ENCODE measurements around the gene PTPRZ1. TPM values are rescaled to one million over a fixed set of nuclear protein-coding genes. Genes with fewer than 3 reads are reported as not detected.

Gene PTPRZ1
- polyA plus RNA-seq, 3 donors, result not detected

DNA sequence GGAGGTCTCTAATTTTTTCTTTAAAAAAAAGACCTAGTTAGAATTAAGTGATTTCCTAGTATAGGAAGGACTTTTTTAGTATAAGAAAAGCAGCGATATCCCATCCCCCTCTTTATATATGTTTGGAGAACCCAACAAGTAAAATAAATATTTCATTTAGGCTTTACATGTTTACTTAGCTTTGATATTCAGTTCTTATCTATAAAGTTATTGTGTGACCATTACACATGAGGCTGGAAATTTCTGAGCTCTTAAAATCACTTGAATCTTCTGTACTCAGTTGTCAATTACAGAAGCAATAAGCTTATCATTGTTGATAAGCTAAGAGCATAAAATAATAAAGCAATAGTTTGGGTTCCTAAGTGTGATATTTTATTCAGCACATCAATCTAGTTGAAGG is 181.4 kb downstream of the PTPRZ1 start:
- H3K27ac ChIP-seq (ENCODE audit: low read depth in 1 of 2, low read length in 2 of 2), result no peak overlapping the region
- intact Hi-C loops (cut with micrococcal nuclease), result no loop called here
- H3K27me3 ChIP-seq (ENCODE audit: control insufficient read depth in 2 of 2, insufficient read depth in 2 of 2, low read length in 2 of 2), result no peaks in the 10 kb centered on the region
- Mint-ChIP-seq H3K27me3 (ENCODE audit: low read depth in 3 of 3) (no peaks in the 10 kb centered on the region), H3K27ac (no peak overlapping the region), H3K4me1 (no peaks in the 10 kb centered on the region), H3K9me3 (peaks cover 0 to 2% (median 0%) of the 10 kb centered on the region in 7 donors), H3K4me3 (no peak overlapping the region), H3K36me3 (no peaks in the 10 kb centered on the region)
- H3K9ac ChIP-seq (ENCODE audit: insufficient read depth, low read length, poor library complexity, severe bottlenecking), result no peak overlapping the region
- WGBS (ENCODE audit: insufficient coverage), result no CpG with 5 or more reads among the region's 1 CpG
- DNase-seq, result no peak
- no peak overlapping the region for H3K4me2 ChIP-seq (replicated peaks; ENCODE audit: extremely low read depth, low read length, poor library complexity, severe bottlenecking)
- no peaks in the 10 kb centered on the region for H3K79me2 ChIP-seq (ENCODE audit: insufficient read depth, low read length)
- no peaks in the 10 kb centered on the region for H3K4me1 ChIP-seq (ENCODE audit: control insufficient read depth in 1 of 2, insufficient read depth in 2 of 2, low read length in 2 of 2)
- TF ChIP-seq, protein P1, sequence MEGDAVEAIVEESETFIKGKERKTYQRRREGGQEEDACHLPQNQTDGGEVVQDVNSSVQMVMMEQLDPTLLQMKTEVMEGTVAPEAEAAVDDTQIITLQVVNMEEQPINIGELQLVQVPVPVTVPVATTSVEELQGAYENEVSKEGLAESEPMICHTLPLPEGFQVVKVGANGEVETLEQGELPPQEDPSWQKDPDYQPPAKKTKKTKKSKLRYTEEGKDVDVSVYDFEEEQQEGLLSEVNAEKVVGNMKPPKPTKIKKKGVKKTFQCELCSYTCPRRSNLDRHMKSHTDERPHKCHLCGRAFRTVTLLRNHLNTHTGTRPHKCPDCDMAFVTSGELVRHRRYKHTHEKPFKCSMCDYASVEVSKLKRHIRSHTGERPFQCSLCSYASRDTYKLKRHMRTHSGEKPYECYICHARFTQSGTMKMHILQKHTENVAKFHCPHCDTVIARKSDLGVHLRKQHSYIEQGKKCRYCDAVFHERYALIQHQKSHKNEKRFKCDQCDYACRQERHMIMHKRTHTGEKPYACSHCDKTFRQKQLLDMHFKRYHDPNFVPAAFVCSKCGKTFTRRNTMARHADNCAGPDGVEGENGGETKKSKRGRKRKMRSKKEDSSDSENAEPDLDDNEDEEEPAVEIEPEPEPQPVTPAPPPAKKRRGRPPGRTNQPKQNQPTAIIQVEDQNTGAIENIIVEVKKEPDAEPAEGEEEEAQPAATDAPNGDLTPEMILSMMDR (IDR thresholded peaks at IDR 0.05), result no peak
- no peak overlapping the region for H3K4me3 ChIP-seq (replicated peaks in 1 of 3; ENCODE audit: low read depth in 2 of 3, low read length in 3 of 3)
- H3K9me3 ChIP-seq (replicated peaks in 1 of 2; ENCODE audit: control insufficient read depth in 1 of 2, insufficient read depth in 1 of 2, low read length in 2 of 2), result no peaks in the 10 kb centered on the region
- no peak overlapping the region for H2AFZ ChIP-seq (ENCODE audit: insufficient read depth, low read depth, low read length, poor library complexity, severe bottlenecking)
- H3K36me3 ChIP-seq (replicated peaks in 1 of 2; ENCODE audit: control insufficient read depth in 1 of 2, insufficient read depth in 2 of 2, low read length in 2 of 2), result no peaks in the 10 kb centered on the region
- no peaks in the 10 kb centered on the region for H4K20me1 ChIP-seq (ENCODE audit: insufficient read depth, low read length)

DNA sequence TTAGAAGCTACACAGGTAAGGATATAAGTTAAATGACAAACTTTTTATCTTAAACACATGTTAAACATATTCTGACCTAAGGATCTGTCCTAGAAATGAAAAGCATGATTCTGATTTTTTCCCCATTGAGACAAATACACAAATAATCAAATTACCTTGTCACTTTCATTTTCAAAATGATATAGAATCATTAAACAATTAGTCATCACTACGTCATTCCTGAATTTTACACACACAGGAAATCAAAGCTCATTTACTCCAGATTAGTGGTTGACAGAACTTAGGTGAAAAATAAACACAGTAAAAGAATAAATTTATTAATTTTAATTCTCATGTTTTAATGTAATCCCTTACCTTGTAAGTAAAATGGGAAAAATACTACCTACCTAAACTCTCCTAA is 182.1 kb downstream of the PTPRZ1 start:
- no peak overlapping the region for H3K9ac ChIP-seq (ENCODE audit: insufficient read depth, low read length, poor library complexity, severe bottlenecking)
- intact Hi-C loops (cut with micrococcal nuclease), result no loop called here
- no peak overlapping the region for H3K4me3 ChIP-seq (replicated peaks in 1 of 3; ENCODE audit: low read depth in 2 of 3, low read length in 3 of 3)
- no peaks in the 10 kb centered on the region for H4K20me1 ChIP-seq (ENCODE audit: insufficient read depth, low read length)
- TF ChIP-seq, protein P1 (IDR thresholded peaks at IDR 0.05), result no peak
- no peak overlapping the region for H3K27ac Mint-ChIP-seq
- no peak overlapping the region for H2AFZ ChIP-seq (ENCODE audit: insufficient read depth, low read depth, low read length, poor library complexity, severe bottlenecking)
- no peaks in the 10 kb centered on the region for H3K9me3 ChIP-seq (replicated peaks in 1 of 2; ENCODE audit: control insufficient read depth in 1 of 2, insufficient read depth in 1 of 2, low read length in 2 of 2)
- DNase-seq, result no peak
- H3K4me2 ChIP-seq (replicated peaks; ENCODE audit: extremely low read depth, low read length, poor library complexity, severe bottlenecking), result no peak overlapping the region
- no peaks in the 10 kb centered on the region for H3K36me3 Mint-ChIP-seq
- no CpG with 5 or more reads among the region's 1 CpG for WGBS (ENCODE audit: insufficient coverage)
- H3K4me3 Mint-ChIP-seq, result no peak overlapping the region
- H3K27me3 Mint-ChIP-seq (ENCODE audit: low read depth in 3 of 3), result no peaks in the 10 kb centered on the region
- no peaks in the 10 kb centered on the region for H3K79me2 ChIP-seq (ENCODE audit: insufficient read depth, low read length)
- no peaks in the 10 kb centered on the region for H3K36me3 ChIP-seq (replicated peaks in 1 of 2; ENCODE audit: control insufficient read depth in 1 of 2, insufficient read depth in 2 of 2, low read length in 2 of 2)
- no peaks in the 10 kb centered on the region for H3K27me3 ChIP-seq (ENCODE audit: control insufficient read depth in 2 of 2, insufficient read depth in 2 of 2, low read length in 2 of 2)
- H3K4me1 Mint-ChIP-seq, result no peaks in the 10 kb centered on the region
- H3K4me1 ChIP-seq (ENCODE audit: control insufficient read depth in 1 of 2, insufficient read depth in 2 of 2, low read length in 2 of 2), result no peaks in the 10 kb centered on the region
- no peak overlapping the region for H3K27ac ChIP-seq (ENCODE audit: low read depth in 1 of 2, low read length in 2 of 2)
- peaks cover 0 to 2% (median 0%) of the 10 kb centered on the region in 7 donors for H3K9me3 Mint-ChIP-seq

Measured in CD14-positive monocyte (primary cell).